Measurements from ENCODE around the gene AGAP1. TPM values are rescaled to one million over a fixed set of nuclear protein-coding genes. Genes with fewer than 3 reads are reported as not detected.

Gene AGAP1
- total RNA-seq, 1 donor from 2014 or later: 39.0 TPM

DNA sequence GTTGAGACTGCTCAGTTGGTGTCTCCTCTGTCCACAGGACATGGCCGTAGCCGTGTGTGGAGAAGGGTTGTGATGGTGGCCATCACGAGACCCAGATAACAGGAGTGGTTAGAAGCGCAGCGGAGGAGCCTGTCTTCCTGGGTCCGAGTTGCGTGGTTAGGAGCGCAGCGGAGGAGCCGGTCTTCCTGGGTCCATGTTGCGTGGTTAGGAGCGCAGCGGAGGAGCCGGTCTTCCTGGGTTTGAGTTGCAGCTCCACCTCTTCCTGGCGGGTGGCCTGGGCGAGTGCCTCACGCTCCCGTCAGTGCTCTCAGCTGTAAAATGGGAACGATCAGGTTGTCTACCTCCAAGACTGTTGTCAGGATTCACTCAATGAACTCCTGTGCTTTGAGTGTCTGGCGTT lies 498.2 kb downstream of the AGAP1 start:
- Mint-ChIP-seq H3K4me1 (ENCODE audit: low read depth) (peaks cover 15% of the 10 kb centered on the region), H3K9me3 (ENCODE audit: low read depth) (no peaks in the 10 kb centered on the region), H3K27me3 (ENCODE audit: low read depth) (no peaks in the 10 kb centered on the region), H3K4me3 (ENCODE audit: unreplicated experiment) (no peak overlapping the region), H3K27ac (ENCODE audit: unreplicated experiment) (no peak overlapping the region), H3K36me3 (ENCODE audit: low read depth) (peaks cover 2% of the 10 kb centered on the region)
- no peak for DNase-seq (ENCODE audit: low spot score)
- TF ChIP-seq, protein P1, sequence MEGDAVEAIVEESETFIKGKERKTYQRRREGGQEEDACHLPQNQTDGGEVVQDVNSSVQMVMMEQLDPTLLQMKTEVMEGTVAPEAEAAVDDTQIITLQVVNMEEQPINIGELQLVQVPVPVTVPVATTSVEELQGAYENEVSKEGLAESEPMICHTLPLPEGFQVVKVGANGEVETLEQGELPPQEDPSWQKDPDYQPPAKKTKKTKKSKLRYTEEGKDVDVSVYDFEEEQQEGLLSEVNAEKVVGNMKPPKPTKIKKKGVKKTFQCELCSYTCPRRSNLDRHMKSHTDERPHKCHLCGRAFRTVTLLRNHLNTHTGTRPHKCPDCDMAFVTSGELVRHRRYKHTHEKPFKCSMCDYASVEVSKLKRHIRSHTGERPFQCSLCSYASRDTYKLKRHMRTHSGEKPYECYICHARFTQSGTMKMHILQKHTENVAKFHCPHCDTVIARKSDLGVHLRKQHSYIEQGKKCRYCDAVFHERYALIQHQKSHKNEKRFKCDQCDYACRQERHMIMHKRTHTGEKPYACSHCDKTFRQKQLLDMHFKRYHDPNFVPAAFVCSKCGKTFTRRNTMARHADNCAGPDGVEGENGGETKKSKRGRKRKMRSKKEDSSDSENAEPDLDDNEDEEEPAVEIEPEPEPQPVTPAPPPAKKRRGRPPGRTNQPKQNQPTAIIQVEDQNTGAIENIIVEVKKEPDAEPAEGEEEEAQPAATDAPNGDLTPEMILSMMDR (IDR thresholded peaks at IDR 0.05): no peak

DNA sequence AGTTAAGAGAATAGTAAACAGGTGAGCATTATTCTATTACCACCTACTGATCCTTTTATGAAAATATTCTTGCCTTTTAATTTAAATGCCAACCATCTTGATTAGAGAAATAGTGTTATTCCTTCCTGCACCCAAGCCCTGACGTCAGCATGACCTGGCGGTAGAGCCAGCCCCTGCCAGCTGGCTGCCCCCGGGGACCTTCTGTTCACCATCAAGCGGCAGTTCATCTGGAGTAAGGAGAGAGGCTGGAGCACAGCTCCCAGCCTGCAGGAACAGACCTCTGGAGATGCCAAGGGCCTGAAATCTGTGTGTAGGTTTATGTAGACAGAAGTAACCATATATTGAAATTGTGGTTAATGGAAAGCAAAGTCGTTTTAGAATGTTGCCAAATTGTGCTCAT lies 502.6 kb downstream of the AGAP1 start:
- TF ChIP-seq, protein P1 (IDR thresholded peaks at IDR 0.05): no peak
- peaks cover 3% of the 10 kb centered on the region for H3K36me3 Mint-ChIP-seq (ENCODE audit: low read depth)
- no peaks in the 10 kb centered on the region for H3K9me3 Mint-ChIP-seq (ENCODE audit: low read depth)
- no peak overlapping the region for H3K27ac Mint-ChIP-seq (ENCODE audit: unreplicated experiment)
- H3K27me3 Mint-ChIP-seq (ENCODE audit: low read depth): no peaks in the 10 kb centered on the region
- H3K4me1 Mint-ChIP-seq (ENCODE audit: low read depth): no peaks in the 10 kb centered on the region
- no peak for DNase-seq (ENCODE audit: low spot score)
- H3K4me3 Mint-ChIP-seq (ENCODE audit: unreplicated experiment): no peak overlapping the region

GRCh38 chr2:235999011-235999410 lies 505.2 kb downstream of the AGAP1 start:
- H3K27ac Mint-ChIP-seq (ENCODE audit: unreplicated experiment): no peak overlapping the region
- DNase-seq (ENCODE audit: low spot score): no peak
- no peaks in the 10 kb centered on the region for H3K9me3 Mint-ChIP-seq (ENCODE audit: low read depth)
- H3K27me3 Mint-ChIP-seq (ENCODE audit: low read depth): no peaks in the 10 kb centered on the region
- H3K4me1 Mint-ChIP-seq (ENCODE audit: low read depth): peaks cover 2% of the 10 kb centered on the region
- TF ChIP-seq, protein P1 (IDR thresholded peaks at IDR 0.05): no peak
- H3K4me3 Mint-ChIP-seq (ENCODE audit: unreplicated experiment): no peak overlapping the region
- H3K36me3 Mint-ChIP-seq (ENCODE audit: low read depth): peaks cover 3% of the 10 kb centered on the region

DNA sequence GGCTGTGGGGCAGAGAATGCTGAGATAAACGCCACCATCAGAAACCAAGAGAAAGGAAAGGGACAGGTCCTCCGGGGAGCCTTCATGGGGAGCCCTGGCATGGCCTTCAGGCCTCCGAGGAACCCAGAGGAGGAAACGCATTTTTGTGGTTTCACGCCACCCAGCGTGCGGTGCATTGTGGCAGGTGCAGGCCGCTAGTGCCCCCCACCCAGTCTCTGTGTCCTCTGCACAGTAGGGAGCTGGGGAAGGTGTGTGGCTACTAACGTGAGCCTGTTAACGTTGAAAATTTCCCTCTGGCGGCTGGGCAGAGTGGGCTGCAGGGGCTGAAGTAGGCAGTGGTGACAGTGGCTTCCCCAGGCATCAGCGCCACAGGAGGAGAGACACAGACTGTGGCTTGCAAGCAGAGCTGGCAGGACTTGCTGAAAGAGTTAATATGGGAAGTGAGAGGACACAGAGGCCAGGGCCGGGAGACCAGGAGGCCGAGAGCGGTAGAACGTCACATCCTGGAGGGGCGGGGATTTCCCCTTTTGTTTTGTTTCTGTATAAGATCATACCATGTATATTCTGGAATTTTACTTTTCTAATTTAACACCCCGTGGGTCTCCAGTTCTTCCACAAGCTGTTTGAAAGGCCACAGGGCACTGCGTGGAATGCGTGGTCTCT lies 507.5 kb downstream of the AGAP1 start:
- Mint-ChIP-seq H3K4me3 (ENCODE audit: unreplicated experiment) (no peak overlapping the region), H3K4me1 (ENCODE audit: low read depth) (peaks cover 2% of the 10 kb centered on the region), H3K27ac (ENCODE audit: unreplicated experiment) (no peak overlapping the region), H3K9me3 (ENCODE audit: low read depth) (peaks cover 3% of the 10 kb centered on the region), H3K27me3 (ENCODE audit: low read depth) (no peaks in the 10 kb centered on the region), H3K36me3 (ENCODE audit: low read depth) (peaks cover 3% of the 10 kb centered on the region)
- TF ChIP-seq, protein P1 (IDR thresholded peaks at IDR 0.05): no peak
- no peak for DNase-seq (ENCODE audit: low spot score)

GRCh38 chr2:236001854-236002253 lies 508.0 kb downstream of the AGAP1 start:
- H3K9me3 Mint-ChIP-seq (ENCODE audit: low read depth): peaks cover 4% of the 10 kb centered on the region

More at GRCh38 chr2:236001854-236002253, 508.0 kb downstream of the AGAP1 start:
- Mint-ChIP-seq H3K4me3 (ENCODE audit: unreplicated experiment) (no peak overlapping the region), H3K4me1 (ENCODE audit: low read depth) (peaks cover 2% of the 10 kb centered on the region), H3K27ac (ENCODE audit: unreplicated experiment) (no peak overlapping the region), H3K36me3 (ENCODE audit: low read depth) (peaks cover 2% of the 10 kb centered on the region), H3K27me3 (ENCODE audit: low read depth) (no peaks in the 10 kb centered on the region)
- TF ChIP-seq, protein P1 (IDR thresholded peaks at IDR 0.05): no peak
- no peak for DNase-seq (ENCODE audit: low spot score)
